Fibroblast of lung (primary cell): Measurements from ENCODE around the gene RIPOR3.

Experiments used
- CTCF ChIP-seq, 2 donors: IDR thresholded peaks in 1 of 2; conservative IDR thresholded peaks in 1 of 2; 1 replicate in 1 of 2; 2 replicates in 1 of 2; pipeline ENCODE4 v1.5.1; 2011 to 2012; ENCODE audit warnings: low read length in 2 of 2, control low read depth in 1 of 2, inconsistent platforms in 1 of 2, low read depth in 1 of 2, mild to moderate bottlenecking in 1 of 2
- EZH2 ChIP-seq: IDR thresholded peaks from 2 replicates; pipeline ENCODE4 v1.5.1; 2012; ENCODE audit warnings: low read length, control low read depth, mild to moderate bottlenecking; ENCODE audit errors: missing control alignments

GRCh38 chr20:50671626-50672025 is 19.7 kb downstream of the RIPOR3 start:
- TF ChIP-seq EZH2 (no peak), CTCF (conservative IDR thresholded peaks at IDR 0.05 in 1 of 2, IDR thresholded peaks at IDR 0.05 in 1 of 2; ENCODE audit: low read depth in 1 of 2, low read length in 2 of 2) (no peak)
